A673 (cell line): ENCODE results near the gene CCSAP. TPM values are rescaled to one million over a fixed set of nuclear protein-coding genes. Genes with fewer than 3 reads are reported as not detected.

Experiments
- BruUV-seq: library from RNA; stranded (reverse); fragments of 400-500 nt; replicated peaks from 2 replicates; lab custom pipeline; 2021; lab: Mats Ljungman, UMichigan
- CTCF ChIA-PET: fragments of 300-600 bp; sonication (Branson Sonifier 250); formaldehyde crosslinking; loops from one replicate; lab custom pipeline; 2022; ENCODE audit warnings: antibody characterized with exemption; lab: Charles Lee
- POLR2A ChIA-PET: fragments of 300-600 bp; sonication (Branson Sonifier 250); formaldehyde crosslinking; loops from one replicate; lab custom pipeline; 2022; ENCODE audit warnings: antibody characterized with exemption; ENCODE audit not compliant: low non-redundant PET; lab: Charles Lee
- DNase-seq: peaks from one replicate; pipeline ENCODE4 v3.0.0-alpha.2; 2015; ENCODE audit warnings: low spot score
- H3K27ac ChIP-seq: fragments of 200-600 bp; sonication (generic); 2 replicates; pipeline ENCODE4 v1.5.1; 2016; ENCODE audit warnings: mixed run types, low read depth, mild to moderate bottlenecking, mixed read lengths, antibody characterized with exemption, low read length; ENCODE audit not compliant: poor library complexity, severe bottlenecking
- H3K27me3 ChIP-seq: fragments of 200-600 bp; sonication (generic); replicated peaks from 2 replicates; pipeline ENCODE4 v1.6.1; 2017; ENCODE audit warnings: mixed run types, low read depth, mild to moderate bottlenecking, mixed read lengths, antibody characterized with exemption, low read length; ENCODE audit not compliant: insufficient read depth, poor library complexity
- H3K36me3 ChIP-seq: fragments of 200-600 bp; sonication (generic); 2 replicates; pipeline ENCODE4 v1.6.1; 2016; ENCODE audit warnings: mixed run types, mild to moderate bottlenecking, mixed read lengths, antibody characterized with exemption, low read length; ENCODE audit not compliant: insufficient read depth, poor library complexity, severe bottlenecking
- H3K4me1 ChIP-seq: fragments of 200-600 bp; sonication (generic); 2 replicates; pipeline ENCODE4 v1.6.1; 2017; ENCODE audit warnings: mixed run types, mild to moderate bottlenecking, mixed read lengths, antibody characterized with exemption, low read length; ENCODE audit not compliant: insufficient read depth, poor library complexity, severe bottlenecking
- H3K4me3 ChIP-seq: fragments of 200-600 bp; sonication (generic); 2 replicates; pipeline ENCODE4 v1.5.1; 2016; ENCODE audit warnings: low read depth, mixed run types, mild to moderate bottlenecking, mixed read lengths, low read length; ENCODE audit not compliant: poor library complexity, severe bottlenecking
- H3K9me3 ChIP-seq: fragments of 200-600 bp; sonication (generic); 2 replicates; pipeline ENCODE4 v1.6.1; 2016; ENCODE audit warnings: mixed run types, low read depth, mild to moderate bottlenecking, mixed read lengths, antibody characterized with exemption, low read length; ENCODE audit not compliant: poor library complexity, severe bottlenecking
- EZH2 ChIP-seq: fragments of 200-600 bp; sonication (generic); IDR thresholded peaks from 2 replicates; pipeline ENCODE4 v1.6.1; 2017; ENCODE audit warnings: borderline replicate concordance, low read depth, mild to moderate bottlenecking, mixed read lengths, antibody characterized with exemption, low read length; ENCODE audit not compliant: poor library complexity, severe bottlenecking
- intact Hi-C: fragments of 100-400 bp; cut with micrococcal nuclease; formaldehyde crosslinking; loops from one replicate; pipeline ENCODE4 v1.10.0; 2022; ENCODE audit not compliant: unreplicated experiment
- total RNA-seq: library from RNA; stranded (reverse); gene quantifications from 2 replicates; pipeline ENCODE4 v1.2.3, GENCODE V29; 2021
- TF ChIP-seq, protein P1 (sequence below): fragments of 300-800, 200-600 bp; sonication (generic); conservative IDR thresholded peaks from 2 replicates; pipeline ENCODE4 v1.5.1; 2017; ENCODE audit warnings: low read depth, mild to moderate bottlenecking, antibody characterized with exemption, low read length, moderate library complexity, mixed read lengths

The CCSAP gene
- total RNA-seq, 1 experiment from 2014 or later: 11.7 TPM

DNA sequence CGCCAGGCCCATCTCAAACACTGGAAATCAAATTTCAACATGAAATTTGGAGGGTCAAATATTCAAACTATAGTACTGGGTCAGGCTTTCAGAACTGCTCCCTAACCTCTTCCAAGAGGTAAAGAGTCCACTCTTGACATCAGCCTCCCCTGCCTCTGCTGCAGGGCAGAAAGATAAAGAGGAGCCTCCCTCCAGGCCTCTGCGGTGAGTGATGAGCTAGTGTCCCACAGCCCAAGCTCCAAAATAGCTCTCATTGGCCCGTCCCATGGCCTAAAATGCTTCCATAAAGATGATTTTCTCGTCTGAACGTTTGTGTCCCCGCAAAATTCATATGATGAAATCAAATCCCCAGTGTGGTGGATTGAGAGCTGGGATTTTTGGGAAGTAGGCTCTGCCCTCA lies 33.7 kb upstream of the CCSAP start:
- intact Hi-C loops: no loop called here
- TF ChIP-seq, protein P1, sequence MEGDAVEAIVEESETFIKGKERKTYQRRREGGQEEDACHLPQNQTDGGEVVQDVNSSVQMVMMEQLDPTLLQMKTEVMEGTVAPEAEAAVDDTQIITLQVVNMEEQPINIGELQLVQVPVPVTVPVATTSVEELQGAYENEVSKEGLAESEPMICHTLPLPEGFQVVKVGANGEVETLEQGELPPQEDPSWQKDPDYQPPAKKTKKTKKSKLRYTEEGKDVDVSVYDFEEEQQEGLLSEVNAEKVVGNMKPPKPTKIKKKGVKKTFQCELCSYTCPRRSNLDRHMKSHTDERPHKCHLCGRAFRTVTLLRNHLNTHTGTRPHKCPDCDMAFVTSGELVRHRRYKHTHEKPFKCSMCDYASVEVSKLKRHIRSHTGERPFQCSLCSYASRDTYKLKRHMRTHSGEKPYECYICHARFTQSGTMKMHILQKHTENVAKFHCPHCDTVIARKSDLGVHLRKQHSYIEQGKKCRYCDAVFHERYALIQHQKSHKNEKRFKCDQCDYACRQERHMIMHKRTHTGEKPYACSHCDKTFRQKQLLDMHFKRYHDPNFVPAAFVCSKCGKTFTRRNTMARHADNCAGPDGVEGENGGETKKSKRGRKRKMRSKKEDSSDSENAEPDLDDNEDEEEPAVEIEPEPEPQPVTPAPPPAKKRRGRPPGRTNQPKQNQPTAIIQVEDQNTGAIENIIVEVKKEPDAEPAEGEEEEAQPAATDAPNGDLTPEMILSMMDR: no peak
- TF ChIP-seq EZH2: no peak
- Histone ChIP-seq H3K4me1 (peaks cover 5% of the 10 kb centered on the region), H3K9me3 (no peaks in the 10 kb centered on the region), H3K4me3 (no peak overlapping the region), H3K36me3 (no peaks in the 10 kb centered on the region), H3K27ac (no peak overlapping the region), H3K27me3 (peaks cover 4% of the 10 kb centered on the region)
- ChIA-PET CTCF (no interaction called here), POLR2A (no interaction called here)
- no peak for DNase-seq
- no TSS peak for BruUV-seq

DNA sequence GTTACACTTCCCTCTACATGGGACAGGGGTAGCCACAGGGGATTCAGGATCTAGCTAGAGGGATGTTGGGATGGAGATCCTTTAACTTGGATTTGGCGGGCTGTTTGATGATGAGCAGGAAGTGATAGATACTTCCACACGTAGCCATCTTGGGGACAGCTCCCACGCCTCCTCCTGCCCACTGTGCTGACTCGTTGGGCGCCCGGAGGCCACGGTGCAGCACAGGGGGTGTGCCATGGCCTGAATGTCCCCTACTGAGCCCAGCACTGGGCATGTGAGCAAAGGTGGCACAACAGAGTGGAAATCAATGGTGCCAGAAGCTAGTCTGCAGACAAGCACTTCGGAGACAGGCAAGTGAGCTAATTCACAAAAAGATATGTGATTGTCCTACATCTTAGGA lies 31.6 kb upstream of the CCSAP start:
- CTCF ChIA-PET: no interaction called here
- H3K27me3 ChIP-seq: peaks cover 7% of the 10 kb centered on the region
- no peaks in the 10 kb centered on the region for H3K9me3 ChIP-seq
- no peak overlapping the region for H3K27ac ChIP-seq
- intact Hi-C loops: no loop called here
- BruUV-seq: no TSS peak
- H3K4me1 ChIP-seq: peaks cover 14% of the 10 kb centered on the region
- no peaks in the 10 kb centered on the region for H3K36me3 ChIP-seq
- no peak for TF ChIP-seq EZH2
- TF ChIP-seq, protein P1: no peak
- H3K4me3 ChIP-seq: no peak overlapping the region
- POLR2A ChIA-PET: no interaction called here
- no peak for DNase-seq

DNA sequence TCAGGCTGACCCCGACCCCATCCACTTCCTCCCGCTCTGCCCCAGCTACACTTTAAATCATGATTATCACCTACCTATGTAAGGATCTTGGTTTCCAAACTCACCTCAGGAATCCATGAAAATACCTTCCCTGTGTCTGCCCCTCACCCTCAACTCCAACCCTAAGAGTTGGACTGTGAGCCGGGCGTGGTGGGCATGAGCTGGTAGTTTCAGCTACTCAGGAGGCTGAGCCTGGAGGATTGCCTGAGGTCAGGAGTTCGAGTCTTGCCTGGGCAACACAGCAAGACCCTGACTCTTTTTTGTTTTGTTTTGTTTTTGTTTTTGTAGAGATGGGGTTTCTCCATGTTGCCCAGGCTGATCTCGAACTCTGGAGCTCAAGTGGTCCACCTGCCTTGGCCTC lies 30.5 kb upstream of the CCSAP start:
- ChIA-PET CTCF (no interaction called here), POLR2A (no interaction called here)
- H3K36me3 ChIP-seq: no peaks in the 10 kb centered on the region
- no peaks in the 10 kb centered on the region for H3K9me3 ChIP-seq
- peaks cover 7% of the 10 kb centered on the region for H3K27me3 ChIP-seq
- intact Hi-C loops: no loop called here
- H3K4me3 ChIP-seq: no peak overlapping the region
- no TSS peak for BruUV-seq
- DNase-seq: no peak
- H3K4me1 ChIP-seq: peaks cover 9% of the 10 kb centered on the region
- no peak for TF ChIP-seq EZH2
- TF ChIP-seq, protein P1: no peak
- H3K27ac ChIP-seq: no peak overlapping the region
